OCI-LY1 (cell line): ENCODE results near the gene GRID2.

Source experiments
- H2AFZ ChIP-seq: fragments of 200-600 bp; sonication (generic), shearing (Covaris generic); 2 replicates; pipeline ENCODE4 v1.6.0; 2014; ENCODE audit warnings: antibody characterized with exemption, mild to moderate bottlenecking, low read length
- H3F3A ChIP-seq: fragments of 200-600 bp; sonication (generic), shearing (Covaris generic); 2 replicates; pipeline ENCODE4 v1.6.0; 2014; ENCODE audit warnings: mild to moderate bottlenecking, antibody characterized with exemption, low read length, moderate library complexity; ENCODE audit not compliant: insufficient read depth
- H3K27ac ChIP-seq: fragments of 200-600 bp; sonication (generic); 2 replicates; pipeline ENCODE4 v1.5.1; 2014; ENCODE audit warnings: low read length, mixed run types, mild to moderate bottlenecking, low read depth; ENCODE audit not compliant: poor library complexity, severe bottlenecking
- H3K27me3 ChIP-seq: fragments of 200-600 bp; sonication (generic); 2 replicates; pipeline ENCODE4 v1.6.0; 2014; ENCODE audit warnings: antibody characterized with exemption, mild to moderate bottlenecking, low read length, moderate library complexity; ENCODE audit not compliant: insufficient read depth
- H3K36me3 ChIP-seq: fragments of 200-600 bp; sonication (generic); 2 replicates; pipeline ENCODE4 v1.6.1; 2014; ENCODE audit warnings: mild to moderate bottlenecking, antibody characterized with exemption, low read length, moderate library complexity, mixed read lengths; ENCODE audit not compliant: insufficient read depth
- H3K4me1 ChIP-seq: fragments of 200-600 bp; sonication (generic); 2 replicates; pipeline ENCODE4 v1.5.1; 2014; ENCODE audit warnings: mild to moderate bottlenecking, low read length, moderate library complexity; ENCODE audit not compliant: insufficient read depth, severe bottlenecking
- H3K4me2 ChIP-seq: fragments of 200-600 bp; sonication (generic), shearing (Covaris generic); 2 replicates; pipeline ENCODE4 v1.6.1; 2014; ENCODE audit warnings: low read length
- H3K4me3 ChIP-seq: fragments of 200-600 bp; sonication (generic); 2 replicates; pipeline ENCODE4 v1.5.1; 2014; ENCODE audit warnings: low read length, low read depth, mild to moderate bottlenecking, mixed read lengths; ENCODE audit not compliant: poor library complexity, severe bottlenecking
- H3K79me2 ChIP-seq: fragments of 200-600 bp; shearing (Covaris generic); 2 replicates; pipeline ENCODE4 v1.6.1; 2016; ENCODE audit warnings: mixed run types, low read length, mixed read lengths; ENCODE audit not compliant: insufficient read depth
- H3K9ac ChIP-seq: fragments of 200-600 bp; sonication (generic), shearing (Covaris generic); 2 replicates; pipeline ENCODE4 v1.6.1; 2014; ENCODE audit warnings: mild to moderate bottlenecking, low read length, mixed read lengths
- H3K9me2 ChIP-seq: fragments of 200-600 bp; sonication (generic), shearing (Covaris generic); 2 replicates; pipeline ENCODE4 v1.6.1; 2014; ENCODE audit warnings: low read depth, mild to moderate bottlenecking, low read length, mixed read lengths
- H3K9me3 ChIP-seq: fragments of 200-600 bp; shearing (Covaris generic); 2 replicates; pipeline ENCODE4 v1.6.1; 2014; ENCODE audit warnings: low read length, mixed read lengths
- H4K20me1 ChIP-seq: fragments of 200-600 bp; sonication (generic), shearing (Covaris generic); 2 replicates; pipeline ENCODE4 v1.6.0; 2016; ENCODE audit warnings: mild to moderate bottlenecking, low read length; ENCODE audit not compliant: insufficient read depth
- CTCF ChIP-seq: fragments of 200-600 bp; sonication (generic), shearing (Covaris generic); IDR thresholded peaks from 2 replicates; pipeline ENCODE4 v1.5.1; 2017; ENCODE audit warnings: mild to moderate bottlenecking, antibody characterized with exemption, low read length, moderate library complexity, mixed read lengths
- EZH2 ChIP-seq: fragments of 200-600 bp; sonication (generic), shearing (Covaris generic); IDR thresholded peaks from 2 replicates; pipeline ENCODE4 v1.8.0; 2017; ENCODE audit warnings: borderline replicate concordance, mixed run types, mild to moderate bottlenecking, antibody characterized with exemption, low read length, moderate library complexity, mixed read lengths

The GRID2 gene

GRCh38 chr4:93243262-93243661, 939.5 kb downstream of the GRID2 start:
- H3K27ac ChIP-seq = no peak overlapping the region
- no peaks in the 10 kb centered on the region for H3K4me1 ChIP-seq
- no peaks in the 10 kb centered on the region for H4K20me1 ChIP-seq

DNA sequence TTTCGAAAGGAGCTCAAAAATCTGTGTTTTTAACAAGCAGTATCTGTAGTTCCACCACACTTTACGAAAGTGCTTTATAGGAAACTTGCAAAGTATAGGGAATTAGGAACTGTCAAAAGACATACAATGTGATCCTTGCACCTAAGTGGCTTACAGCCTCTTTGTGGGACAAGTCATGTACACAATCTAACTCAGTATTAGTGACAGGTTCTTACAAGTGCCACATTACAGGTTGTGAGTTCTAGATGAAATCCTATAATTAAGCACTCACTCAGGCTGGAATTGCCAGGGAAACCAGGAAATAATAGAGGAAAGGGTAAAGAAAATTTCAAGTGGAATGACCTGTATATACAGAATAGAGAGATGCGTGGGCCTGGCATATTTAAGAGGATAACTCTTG, 957.4 kb downstream of the GRID2 start:
- Histone ChIP-seq H3K9me3 (no peaks in the 10 kb centered on the region), H3K27ac (no peak overlapping the region), H3F3A (no peaks in the 10 kb centered on the region), H3K9ac (no peak overlapping the region), H4K20me1 (no peaks in the 10 kb centered on the region), H3K79me2 (no peaks in the 10 kb centered on the region), H3K4me3 (no peak overlapping the region), H3K9me2 (no peaks in the 10 kb centered on the region; the same call in 1 of the 2 replicates), H3K27me3 (no peaks in the 10 kb centered on the region), H3K36me3 (no peaks in the 10 kb centered on the region), H3K4me1 (no peaks in the 10 kb centered on the region), H3K4me2 (no peak overlapping the region), H2AFZ (no peak overlapping the region)
- TF ChIP-seq CTCF = no peak
- no peak for TF ChIP-seq EZH2

More at GRCh38 chr4:93243262-93243661, 939.5 kb downstream of the GRID2 start:
- H3K27me3 ChIP-seq = no peaks in the 10 kb centered on the region
- TF ChIP-seq CTCF (no peak), EZH2 (no peak)
- H3K36me3 ChIP-seq = no peaks in the 10 kb centered on the region
- H3K4me3 ChIP-seq = no peak overlapping the region
- no peak overlapping the region for H2AFZ ChIP-seq
- H3K4me2 ChIP-seq = no peak overlapping the region
- H3K9me2 ChIP-seq = no peaks in the 10 kb centered on the region
- no peak overlapping the region for H3K9ac ChIP-seq
- no peaks in the 10 kb centered on the region for H3F3A ChIP-seq
- no peaks in the 10 kb centered on the region for H3K9me3 ChIP-seq
- no peaks in the 10 kb centered on the region for H3K79me2 ChIP-seq

DNA sequence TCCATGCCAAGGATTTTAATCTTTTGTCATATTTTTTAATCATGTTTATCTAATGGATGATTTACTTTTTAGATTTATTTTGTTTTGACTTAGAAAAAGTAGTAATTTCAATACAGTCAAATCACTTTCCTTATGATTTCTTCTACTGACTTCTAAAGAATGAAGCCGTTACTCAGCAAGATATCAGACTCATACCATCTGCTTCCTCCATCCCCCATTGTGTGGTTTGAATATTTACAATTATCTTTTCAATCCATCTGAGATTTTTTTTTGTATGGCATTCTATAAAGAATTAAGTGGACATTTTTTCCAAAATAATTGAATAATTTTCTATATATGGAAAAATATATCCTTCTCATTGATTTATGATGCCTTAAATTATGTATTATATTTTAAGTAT, 959.4 kb downstream of the GRID2 start:
- H2AFZ ChIP-seq = no peak overlapping the region
- no peaks in the 10 kb centered on the region for H4K20me1 ChIP-seq
- H3K79me2 ChIP-seq = no peaks in the 10 kb centered on the region
- no peaks in the 10 kb centered on the region for H3F3A ChIP-seq
- no peak overlapping the region for H3K9ac ChIP-seq
- H3K4me1 ChIP-seq = no peaks in the 10 kb centered on the region
- no peaks in the 10 kb centered on the region for H3K9me2 ChIP-seq
- no peak overlapping the region for H3K27ac ChIP-seq
- H3K4me3 ChIP-seq = no peak overlapping the region
- H3K9me3 ChIP-seq = no peaks in the 10 kb centered on the region
- no peaks in the 10 kb centered on the region for H3K36me3 ChIP-seq
- TF ChIP-seq EZH2 (no peak), CTCF (no peak)
- no peaks in the 10 kb centered on the region for H3K27me3 ChIP-seq
- H3K4me2 ChIP-seq = no peak overlapping the region
